GM19463 (cell line): ENCODE data around the gene TCEAL6.
"Not testable (repeated sequence)": the region's sequence is repeated elsewhere in the genome, so short reads cannot be mapped to it uniquely, and the experiment has no call there.

Source experiments
- ATAC-seq: cut with Tn5 transposase; IDR thresholded peaks from one replicate; pipeline ENCODE4 v1.9.1; 2021; ENCODE audit warnings: mild to moderate bottlenecking, moderate library complexity; ENCODE audit not compliant: unreplicated experiment

TCEAL6 gene

GRCh38 chrX:102142274-102142673, at the start of gene TCEAL6:
Gene TCEAL6, minus strand, starts transcription at chrX:102142481.
- not testable (repeated sequence) for ATAC-seq

GRCh38 chrX:102185967-102186720, 43.9 kb upstream of the TCEAL6 start:
- ATAC-seq, result no peak

- peak; percentile 92 for ATAC-seq
These were observed 13.5 kb upstream of the TCEAL6 start, which contains the start of gene BEX5 for GRCh38 chrX:102155806-102156179. Gene BEX5, minus strand, starts transcription at chrX:102155977. Its CDS starts 1,712 bp downstream, at chrX:102154265.

GRCh38 chrX:102154900-102155805, 12.9 kb upstream of the TCEAL6 start:
- peak; percentile 31 for ATAC-seq

- ATAC-seq, result no peak
These were observed 12.1 kb upstream of the TCEAL6 start for GRCh38 chrX:102154218-102154860.

- not testable (repeated sequence) for ATAC-seq
These were observed 650 bp downstream of the TCEAL6 start for GRCh38 chrX:102141631-102142030.

GRCh38 chrX:102140876-102141275, 1.4 kb downstream of the TCEAL6 start:
- ATAC-seq, result not testable (repeated sequence)

GRCh38 chrX:102138064-102138463, 4.2 kb downstream of the TCEAL6 start:
- no peak for ATAC-seq

- no peak for ATAC-seq
These were observed 12.8 kb downstream of the TCEAL6 start for GRCh38 chrX:102129473-102129872.

GRCh38 chrX:102126863-102127262, 15.4 kb downstream of the TCEAL6 start:
- ATAC-seq, result no peak

GRCh38 chrX:102126080-102126818, 16.0 kb downstream of the TCEAL6 start:
- ATAC-seq, result not testable (repeated sequence)

GRCh38 chrX:102125436-102125835, 16.8 kb downstream of the TCEAL6 start, which contains the start of gene TCEAL2:
Gene TCEAL2, plus strand, starts transcription at chrX:102125679. Its CDS starts 1,152 bp downstream, at chrX:102126831.
- ATAC-seq, result not testable (repeated sequence)

GRCh38 chrX:102125014-102125413, 17.3 kb downstream of the TCEAL6 start:
- ATAC-seq, result not testable (repeated sequence)

GRCh38 chrX:102115748-102116147, 26.5 kb downstream of the TCEAL6 start:
- no peak for ATAC-seq

GRCh38 chrX:102113367-102113766, 28.9 kb downstream of the TCEAL6 start:
- no peak for ATAC-seq
